GM21825 (cell line): Measurements from ENCODE around the gene CRYBB2.
"Not testable (repeated sequence)": the region's sequence is repeated elsewhere in the genome, so short reads cannot be mapped to it uniquely, and the experiment has no call there.

Experiments used
- ATAC-seq: cut with Tn5 transposase; IDR thresholded peaks from one replicate; pipeline ENCODE4 v1.9.1; 2021; ENCODE audit warnings: mild to moderate bottlenecking, moderate library complexity; ENCODE audit not compliant: unreplicated experiment

CRYBB2 gene

DNA sequence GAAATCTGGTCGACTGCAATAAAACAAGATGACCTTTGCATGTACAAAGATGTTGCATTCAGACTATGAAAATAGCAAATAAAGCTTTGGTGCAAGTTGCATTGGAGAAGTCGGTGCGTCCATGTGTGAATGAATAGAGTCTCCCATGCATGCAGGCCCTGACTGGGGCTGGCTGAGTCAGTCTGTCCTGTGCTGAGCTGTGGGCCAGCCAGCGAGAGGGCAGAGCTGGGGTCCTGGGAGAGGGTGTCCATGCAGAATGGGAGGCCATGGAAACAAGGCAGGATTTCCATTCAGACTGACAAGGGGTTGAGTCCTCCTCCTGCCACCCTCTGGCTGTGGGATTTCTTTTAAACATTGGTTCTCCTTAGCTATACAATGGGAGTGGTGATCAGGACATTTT is 22.1 kb upstream of the CRYBB2 start:
- ATAC-seq = no peak

DNA sequence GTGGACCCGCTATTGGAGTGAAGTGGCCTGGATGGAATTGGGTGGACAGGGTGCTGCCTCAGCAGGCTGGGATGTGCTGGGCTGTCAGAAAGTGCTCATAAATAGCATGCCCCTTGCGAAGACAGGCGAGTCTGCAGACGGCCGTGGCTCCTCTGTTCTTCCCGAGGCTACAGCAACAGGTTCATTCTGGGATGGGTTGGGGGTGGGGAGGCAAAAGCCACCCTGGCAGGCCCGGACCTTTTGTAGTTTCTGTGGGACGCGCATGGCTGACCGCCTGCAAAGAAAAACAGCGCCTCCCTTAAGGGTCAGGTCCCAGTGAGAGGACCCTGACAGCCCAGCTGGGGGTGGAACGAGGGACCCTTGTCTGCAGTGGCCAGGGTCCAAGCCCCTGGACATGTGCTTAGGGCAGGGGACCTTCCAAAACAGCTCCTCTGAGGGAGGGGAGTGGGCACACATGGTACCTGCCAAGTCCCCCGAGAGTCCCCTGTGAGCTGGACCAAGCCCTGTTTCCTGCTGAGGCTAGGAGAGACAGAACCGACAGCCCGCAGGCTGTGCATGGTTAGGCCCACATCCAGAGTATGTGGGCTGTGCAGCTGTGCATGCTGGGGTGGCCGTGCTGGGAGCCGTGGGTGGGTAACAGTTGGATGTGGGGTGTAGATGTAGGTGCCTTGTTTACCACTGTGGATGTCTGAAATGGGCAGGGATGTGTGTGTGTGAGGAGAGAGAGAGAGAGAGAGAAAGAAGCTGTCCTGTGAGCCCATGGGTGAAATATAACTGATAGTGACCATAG is 19.5 kb upstream of the CRYBB2 start, which contains the start of gene CRYBB3:
CRYBB3 (plus strand) TSS at position 128 of the 790 bp plus-strand sequence. CDS start 1,539 bp downstream, outside the sequence.
- no peak for ATAC-seq

- ATAC-seq = no peak
These were observed 18.5 kb upstream of the CRYBB2 start for GRCh38 chr22:25200967-25201366.

DNA sequence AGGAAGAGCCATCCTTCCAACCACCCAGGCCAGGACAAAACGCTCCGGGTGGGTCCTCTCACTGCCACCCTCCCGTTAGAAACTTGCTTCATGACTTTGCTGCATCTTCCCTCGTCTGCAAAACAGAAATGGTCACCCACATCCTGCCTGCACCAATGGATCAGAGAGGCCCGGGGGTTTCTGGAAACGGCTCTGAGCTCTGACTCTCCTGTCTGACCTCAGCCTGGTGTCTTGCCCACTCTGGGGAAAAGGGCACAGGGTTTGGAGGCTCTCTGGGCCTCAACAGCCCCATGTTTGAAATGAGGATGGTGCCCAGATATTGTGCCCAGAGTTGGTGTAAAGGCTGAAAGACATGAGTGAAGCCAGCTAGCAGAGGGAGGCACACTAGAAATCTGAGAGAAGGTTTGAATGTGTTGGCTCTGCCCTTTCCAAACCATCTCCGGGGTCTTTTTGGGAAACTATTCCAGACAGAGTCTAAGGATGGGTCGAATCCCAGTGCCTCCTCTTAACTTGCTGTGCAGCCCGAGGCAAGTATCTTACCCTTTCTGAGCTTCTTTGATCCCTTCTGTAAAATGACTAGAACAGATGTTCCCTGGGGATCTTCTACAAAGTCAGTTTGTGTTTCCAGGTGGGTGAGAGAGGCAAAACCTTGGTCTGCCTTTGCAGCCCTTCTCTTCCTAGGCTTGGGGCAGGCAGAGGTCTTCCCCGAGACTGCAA is 17.7 kb upstream of the CRYBB2 start:
- ATAC-seq = no peak

GRCh38 chr22:25202290-25202921 is 17.0 kb upstream of the CRYBB2 start:
- no peak for ATAC-seq

DNA sequence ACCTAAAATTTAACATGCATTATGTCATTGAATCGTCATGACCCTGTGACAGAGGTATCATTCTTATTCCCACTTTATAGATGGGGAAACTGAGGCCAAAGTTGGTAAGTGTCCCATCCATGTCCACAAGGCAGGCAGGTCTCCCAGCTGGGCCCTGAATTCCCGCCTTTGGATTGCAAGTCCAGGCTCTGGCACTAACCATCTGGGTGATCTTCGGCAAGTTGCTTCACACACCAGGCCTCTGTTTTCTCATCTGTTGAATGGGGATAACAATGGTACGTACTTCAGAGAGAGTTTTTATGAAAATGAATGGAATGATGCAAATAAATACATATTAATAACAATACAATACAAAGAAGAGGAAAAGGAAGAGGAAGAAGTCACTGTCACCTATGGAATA is 16.4 kb upstream of the CRYBB2 start:
- no peak for ATAC-seq

GRCh38 chr22:25204547-25204946 is 14.9 kb upstream of the CRYBB2 start:
- not testable (repeated sequence) for ATAC-seq

DNA sequence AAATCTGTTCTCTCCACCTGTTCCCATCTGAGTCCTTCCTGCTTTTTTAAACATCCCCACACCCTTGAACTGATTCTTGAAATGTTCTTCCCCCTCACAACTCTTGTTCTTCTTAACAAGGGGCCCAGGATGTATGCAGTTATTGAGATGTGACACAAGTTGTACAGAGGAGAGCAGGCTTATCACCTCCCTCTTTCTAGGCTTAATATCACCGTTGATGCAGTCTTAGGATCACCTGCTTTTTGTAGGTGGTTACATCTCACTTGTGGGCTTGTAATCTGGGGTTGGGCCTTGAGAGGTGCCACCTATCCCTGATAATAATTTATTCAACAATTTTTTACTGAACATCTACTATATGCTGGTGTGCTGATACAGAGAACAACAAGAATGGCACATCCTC is 13.6 kb upstream of the CRYBB2 start:
- no peak for ATAC-seq

DNA sequence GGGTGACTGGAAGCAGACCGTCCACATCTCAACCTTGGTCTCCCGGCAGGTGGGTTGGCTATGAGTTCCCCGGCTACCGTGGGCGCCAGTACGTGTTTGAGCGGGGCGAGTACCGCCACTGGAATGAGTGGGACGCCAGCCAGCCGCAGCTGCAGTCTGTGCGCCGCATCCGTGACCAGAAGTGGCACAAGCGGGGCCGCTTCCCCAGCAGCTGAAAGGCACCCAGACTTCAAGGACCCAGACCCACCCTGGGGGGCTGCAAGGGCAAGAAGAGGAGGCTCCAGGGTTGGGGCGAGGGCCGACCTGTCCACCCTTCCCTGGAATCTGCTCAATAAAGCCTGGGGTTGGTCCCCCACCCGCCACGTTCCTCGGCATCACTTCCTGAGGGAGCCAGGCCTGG is 12.4 kb upstream of the CRYBB2 start:
- no peak for ATAC-seq

GRCh38 chr22:25207553-25208157 is 11.8 kb upstream of the CRYBB2 start:
- ATAC-seq = no peak

GRCh38 chr22:25208328-25208727 is 11.1 kb upstream of the CRYBB2 start:
- no peak for ATAC-seq

DNA sequence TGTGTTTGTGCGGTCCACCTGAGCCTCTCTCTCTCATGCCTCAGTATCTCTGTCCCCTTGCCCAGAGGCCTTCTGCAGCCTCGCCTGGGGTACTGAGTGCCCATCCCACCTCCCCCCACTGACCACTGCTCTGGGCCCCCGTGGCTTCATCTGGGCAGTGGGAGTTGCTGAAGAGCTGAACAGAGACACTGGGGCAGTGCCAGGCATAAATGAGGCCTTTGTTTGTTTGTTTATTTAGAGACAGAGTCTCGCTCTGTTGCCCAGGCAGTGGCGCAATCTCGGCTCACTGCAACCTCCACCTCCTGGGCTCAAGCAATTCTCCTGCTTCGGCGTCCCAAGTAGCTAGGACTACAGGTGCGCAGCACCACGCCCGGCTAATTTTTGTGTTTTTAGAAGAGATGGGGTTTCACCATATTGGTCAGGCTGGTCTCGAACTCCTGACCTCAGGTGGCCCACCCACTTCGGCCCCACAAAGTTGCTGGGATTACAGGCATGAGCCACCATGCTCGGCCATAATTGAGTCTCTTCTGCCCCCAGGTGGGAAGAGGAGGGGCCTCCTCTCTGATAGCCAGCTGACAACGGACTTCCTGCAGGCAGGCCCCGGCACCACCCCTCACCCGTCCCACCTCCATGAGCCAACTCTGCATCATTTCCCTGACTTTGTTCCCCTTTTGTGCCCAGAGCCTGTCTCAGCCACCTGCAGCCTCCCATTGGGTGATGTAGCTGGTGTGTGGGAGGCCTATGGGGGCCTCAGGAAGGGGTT is 10.5 kb upstream of the CRYBB2 start:
- ATAC-seq = no peak

DNA sequence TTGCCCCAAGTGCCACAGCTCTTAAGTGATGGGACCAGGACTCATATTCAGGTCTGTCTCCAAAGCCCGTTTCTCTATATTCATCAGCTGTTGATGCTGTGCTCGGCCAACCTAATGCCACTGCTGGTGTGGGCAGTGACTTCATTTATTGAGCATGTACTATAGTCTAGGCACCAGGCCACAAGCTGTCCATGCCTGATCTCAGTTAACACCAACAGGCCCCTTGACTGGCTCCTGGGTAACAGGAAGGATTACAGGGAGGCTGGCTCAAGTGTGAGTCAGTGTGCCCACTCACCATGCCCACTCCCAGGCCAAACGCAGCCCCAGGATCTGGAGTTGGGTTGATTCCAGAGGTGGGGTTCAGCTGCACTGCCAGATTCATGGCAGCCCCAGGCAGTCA is 8.6 kb upstream of the CRYBB2 start:
- no peak for ATAC-seq

GRCh38 chr22:25212337-25212736 is 7.1 kb upstream of the CRYBB2 start:
- ATAC-seq = no peak

DNA sequence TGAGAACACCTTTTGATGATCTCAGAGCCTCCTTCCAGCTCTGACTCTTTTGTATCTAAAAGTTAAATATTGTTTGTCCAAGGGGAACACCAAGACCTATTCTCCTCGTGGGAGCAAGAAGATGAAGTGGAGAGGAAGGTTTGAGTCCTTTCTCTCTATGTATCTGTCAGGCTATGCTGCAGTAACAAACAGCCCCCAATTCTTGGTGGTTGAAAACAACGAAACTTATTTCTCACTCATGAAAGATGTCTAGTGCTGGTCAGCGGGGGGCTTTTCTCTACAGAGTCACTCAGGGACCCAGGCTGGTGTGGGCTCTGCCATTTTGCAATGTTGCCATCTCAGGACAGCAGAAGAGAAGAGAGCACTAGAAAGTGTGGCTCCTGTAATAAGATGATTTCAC is 6.2 kb upstream of the CRYBB2 start:
- ATAC-seq = no peak

- no peak for ATAC-seq
These were observed 3.2 kb upstream of the CRYBB2 start for GRCh38 chr22:25216230-25216629.

DNA sequence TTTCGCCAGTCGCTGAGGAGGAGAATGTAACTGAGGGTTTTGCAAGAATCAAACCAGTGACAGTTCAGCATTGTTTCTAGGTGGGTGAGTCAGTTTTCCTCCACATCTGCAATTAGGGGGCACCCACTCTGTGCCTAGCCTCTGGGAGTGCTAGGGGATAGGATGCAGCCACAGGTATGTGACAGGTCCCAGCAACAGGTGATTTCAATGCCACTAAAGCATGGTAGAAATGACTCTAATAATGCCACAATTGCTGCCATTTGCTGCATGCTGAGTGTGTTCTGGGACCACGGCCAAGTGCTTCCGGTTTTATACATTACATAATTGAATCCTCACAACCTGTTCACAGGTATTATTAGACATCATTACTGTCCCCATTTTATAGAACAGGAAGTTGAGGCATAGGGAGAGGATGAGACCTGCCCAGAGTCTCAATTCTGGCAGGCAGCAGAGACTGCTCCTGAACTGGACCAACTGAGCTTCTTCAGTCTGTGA is 556 bp downstream of the CRYBB2 start:
- no peak for ATAC-seq

- ATAC-seq = no peak
These were observed 2.4 kb downstream of the CRYBB2 start for GRCh38 chr22:25221790-25222189.

GRCh38 chr22:25223269-25223850 is 3.9 kb downstream of the CRYBB2 start:
- ATAC-seq = no peak

GRCh38 chr22:25228822-25229221 is 9.4 kb downstream of the CRYBB2 start:
- ATAC-seq = no peak
